GM23338 (cell line): ENCODE data around the gene NLRC5. TPM values are rescaled to one million over a fixed set of nuclear protein-coding genes. Genes with fewer than 3 reads are reported as not detected.

Experiments used
- ATAC-seq: fragments of 200-7000 bp; cut with Tn5 transposase; 3 replicates; pipeline ENCODE4 v1.9.1; 2020
- DNase-seq: peaks from one replicate; pipeline ENCODE4 v3.0.0-alpha.2; 2015; ENCODE audit warnings: low spot score
- H2AFZ ChIP-seq: fragments of 200-600 bp; sonication (generic); 2 replicates; pipeline ENCODE4 v1.8.0; 2016; ENCODE audit warnings: antibody characterized with exemption, mild to moderate bottlenecking, moderate library complexity
- H3F3A ChIP-seq: fragments of 200-600 bp; sonication (generic); replicated peaks from 2 replicates; pipeline ENCODE4 v1.8.0; 2017; ENCODE audit warnings: antibody characterized with exemption, mixed run types, low read depth
- H3K27ac ChIP-seq: fragments of 200-600 bp; sonication (generic); 2 replicates; pipeline ENCODE4 v1.6.1; 2016; ENCODE audit warnings: low read depth
- H3K27me3 ChIP-seq: fragments of 200-600 bp; sonication (generic); 2 replicates; pipeline ENCODE4 v1.8.0; 2016; ENCODE audit warnings: mild to moderate bottlenecking, mixed run types, moderate library complexity; ENCODE audit not compliant: insufficient read depth
- H3K36me3 ChIP-seq: fragments of 200-600 bp; sonication (generic); 2 replicates; pipeline ENCODE4 v1.8.0; 2016; ENCODE audit warnings: mild to moderate bottlenecking; ENCODE audit not compliant: insufficient read depth
- H3K4me1 ChIP-seq: fragments of 200-600 bp; sonication (generic); 2 replicates; pipeline ENCODE4 v1.8.0; 2016; ENCODE audit warnings: mild to moderate bottlenecking, moderate library complexity; ENCODE audit not compliant: insufficient read depth
- H3K4me2 ChIP-seq: fragments of 200-600 bp; sonication (generic); 2 replicates; pipeline ENCODE4 v1.7.1; 2017; ENCODE audit warnings: mixed run types
- H3K4me3 ChIP-seq: fragments of 200-600 bp; sonication (generic); 2 replicates; pipeline ENCODE4 v1.6.1; 2016; ENCODE audit warnings: mixed run types
- H3K79me2 ChIP-seq: fragments of 200-600 bp; sonication (generic); replicated peaks from 2 replicates; pipeline ENCODE4 v1.8.0; 2017; ENCODE audit warnings: mild to moderate bottlenecking; ENCODE audit not compliant: insufficient read depth
- H3K9me2 ChIP-seq: fragments of 200-600 bp; sonication (generic); 2 replicates; pipeline ENCODE4 v1.8.0; 2017; ENCODE audit not compliant: insufficient read depth
- H4K20me1 ChIP-seq: fragments of 200-600 bp; sonication (generic); replicated peaks from 2 replicates; pipeline ENCODE4 v1.8.0; 2017; ENCODE audit warnings: mild to moderate bottlenecking; ENCODE audit not compliant: insufficient read depth
- H3K27ac Mint-ChIP-seq: 2 replicates; pipeline ENCODE4 v1.8.0; 2020; ENCODE audit warnings: inconsistent platforms, mild to moderate bottlenecking, moderate library complexity, mixed read lengths
- H3K27me3 Mint-ChIP-seq: 3 replicates; pipeline ENCODE4 v1.8.0; 2022; ENCODE audit warnings: low read depth, mild to moderate bottlenecking, moderate library complexity, mixed read lengths, inconsistent platforms; ENCODE audit not compliant: insufficient read depth, poor library complexity
- H3K36me3 Mint-ChIP-seq: 3 replicates; pipeline ENCODE4 v1.8.0; 2021; ENCODE audit warnings: low read depth, mild to moderate bottlenecking, inconsistent platforms, moderate library complexity, mixed read lengths
- H3K4me1 Mint-ChIP-seq: 3 replicates; pipeline ENCODE4 v1.8.0; 2020; ENCODE audit warnings: mild to moderate bottlenecking, inconsistent platforms, mixed read lengths
- H3K4me3 Mint-ChIP-seq: 3 replicates; pipeline ENCODE4 v1.8.0; 2021; ENCODE audit warnings: moderate library complexity, mild to moderate bottlenecking, inconsistent platforms, mixed read lengths
- H3K9me3 Mint-ChIP-seq: 3 replicates; pipeline ENCODE4 v1.8.0; 2020; ENCODE audit warnings: moderate library complexity, mild to moderate bottlenecking, inconsistent platforms, mixed read lengths
- CREB1 ChIP-seq: fragments of 250-450 bp; sonication (Bioruptor Pico); IDR thresholded peaks from 2 replicates; pipeline ENCODE4 v1.5.0; 2020; ENCODE audit warnings: low read depth, mild to moderate bottlenecking, moderate library complexity
- CTCF ChIP-seq, 2 experiments: fragments of 200-600 bp in 1 of 2; sonication (generic) in 1 of 2; conservative IDR thresholded peaks; 2 replicates each; pipeline versions ENCODE4 v1.5.1 to v1.6.1; 2016 to 2017; ENCODE audit warnings: antibody characterized with exemption in 2 of 2, low read depth in 2 of 2, mild to moderate bottlenecking in 2 of 2, moderate library complexity in 1 of 2
- ETS1 ChIP-seq: IDR thresholded peaks from 2 replicates; pipeline ENCODE4 v1.6.1; 2016; ENCODE audit warnings: antibody characterized with exemption
- EZH2 ChIP-seq: fragments of 200-600 bp; sonication (generic); IDR thresholded peaks from one replicate; pipeline ENCODE4 v1.8.0; 2017; ENCODE audit warnings: antibody characterized with exemption, mild to moderate bottlenecking, low read depth; ENCODE audit not compliant: unreplicated experiment
- EZH2phosphoT487 ChIP-seq: fragments of 200-600 bp; sonication (generic); IDR thresholded peaks from one replicate; pipeline ENCODE4 v1.8.1; 2018; ENCODE audit warnings: antibody characterized with exemption; ENCODE audit not compliant: unreplicated experiment
- JUNB ChIP-seq: IDR thresholded peaks from one replicate; pipeline ENCODE4 v1.6.1; 2016; ENCODE audit warnings: antibody characterized with exemption; ENCODE audit not compliant: unreplicated experiment
- NANOG ChIP-seq: IDR thresholded peaks from 2 replicates; pipeline ENCODE4 v1.6.1; 2016; ENCODE audit warnings: antibody characterized with exemption, borderline replicate concordance
- POLR2AphosphoS5 ChIP-seq: IDR thresholded peaks from 2 replicates; pipeline ENCODE4 v1.6.1; 2016; ENCODE audit warnings: antibody characterized with exemption, low read depth
- STAT1 ChIP-seq: IDR thresholded peaks from one replicate; pipeline ENCODE4 v1.6.1; 2016; ENCODE audit warnings: antibody characterized with exemption; ENCODE audit not compliant: unreplicated experiment
- ZNF114 ChIP-seq: fragments of 250-450 bp; sonication (Bioruptor Pico); IDR thresholded peaks from 2 replicates; pipeline ENCODE4 v1.5.0; 2020; ENCODE audit warnings: mild to moderate bottlenecking, moderate library complexity
- ZNF331 ChIP-seq: fragments of 250-450 bp; sonication (Bioruptor Pico); IDR thresholded peaks from 2 replicates; pipeline ENCODE4 v1.5.0; 2020; ENCODE audit warnings: low read depth, mild to moderate bottlenecking, moderate library complexity
- ZNF462 ChIP-seq: fragments of 250-450 bp; sonication (Bioruptor Pico); IDR thresholded peaks from 2 replicates; pipeline ENCODE4 v1.5.0; 2020; ENCODE audit warnings: mild to moderate bottlenecking, moderate library complexity
- polyA plus RNA-seq: library from polyadenylated mRNA; unstranded; fragments of >200 nt; fragmentation: Nextera tagmentation; extraction: Ambion mirVana; gene quantifications from 2 replicates; pipeline ENCODE4 v1.2.1, GENCODE V29; 2016
- total RNA-seq: library from RNA; depleted of rRNA; stranded (reverse); fragments of >200 nt; shearing (Covaris generic); gene quantifications from 2 replicates; pipeline ENCODE4 v1.2.3, GENCODE V29; 2014
- TF ChIP-seq, protein P1 (sequence below): IDR thresholded peaks from one replicate; pipeline ENCODE4 v1.6.1; 2018; ENCODE audit warnings: antibody characterized with exemption; ENCODE audit not compliant: unreplicated experiment

NLRC5 gene
- total and polyA plus RNA-seq, 2 experiments from 2014 or later = 2.3 to 3.9 TPM

- no peak overlapping the region for H3K27ac ChIP-seq
- Mint-ChIP-seq H3K27ac (no peak overlapping the region), H3K27me3 (peaks cover 11% of the 10 kb centered on the region), H3K9me3 (peaks cover 8% of the 10 kb centered on the region; the same call in 2 of the 3 replicates), H3K4me1 (no peaks in the 10 kb centered on the region; the same call in 2 of the 3 replicates), H3K4me3 (no peak overlapping the region), H3K36me3 (no peaks in the 10 kb centered on the region; the same call in 2 of the 3 replicates)
- H3K4me1 ChIP-seq = no peaks in the 10 kb centered on the region
- no peak overlapping the region for H3K4me3 ChIP-seq
- no peaks in the 10 kb centered on the region for H3F3A ChIP-seq
- no peak for TF ChIP-seq ZNF462 (CRISPR knock-in tag)
- TF ChIP-seq, protein P1, sequence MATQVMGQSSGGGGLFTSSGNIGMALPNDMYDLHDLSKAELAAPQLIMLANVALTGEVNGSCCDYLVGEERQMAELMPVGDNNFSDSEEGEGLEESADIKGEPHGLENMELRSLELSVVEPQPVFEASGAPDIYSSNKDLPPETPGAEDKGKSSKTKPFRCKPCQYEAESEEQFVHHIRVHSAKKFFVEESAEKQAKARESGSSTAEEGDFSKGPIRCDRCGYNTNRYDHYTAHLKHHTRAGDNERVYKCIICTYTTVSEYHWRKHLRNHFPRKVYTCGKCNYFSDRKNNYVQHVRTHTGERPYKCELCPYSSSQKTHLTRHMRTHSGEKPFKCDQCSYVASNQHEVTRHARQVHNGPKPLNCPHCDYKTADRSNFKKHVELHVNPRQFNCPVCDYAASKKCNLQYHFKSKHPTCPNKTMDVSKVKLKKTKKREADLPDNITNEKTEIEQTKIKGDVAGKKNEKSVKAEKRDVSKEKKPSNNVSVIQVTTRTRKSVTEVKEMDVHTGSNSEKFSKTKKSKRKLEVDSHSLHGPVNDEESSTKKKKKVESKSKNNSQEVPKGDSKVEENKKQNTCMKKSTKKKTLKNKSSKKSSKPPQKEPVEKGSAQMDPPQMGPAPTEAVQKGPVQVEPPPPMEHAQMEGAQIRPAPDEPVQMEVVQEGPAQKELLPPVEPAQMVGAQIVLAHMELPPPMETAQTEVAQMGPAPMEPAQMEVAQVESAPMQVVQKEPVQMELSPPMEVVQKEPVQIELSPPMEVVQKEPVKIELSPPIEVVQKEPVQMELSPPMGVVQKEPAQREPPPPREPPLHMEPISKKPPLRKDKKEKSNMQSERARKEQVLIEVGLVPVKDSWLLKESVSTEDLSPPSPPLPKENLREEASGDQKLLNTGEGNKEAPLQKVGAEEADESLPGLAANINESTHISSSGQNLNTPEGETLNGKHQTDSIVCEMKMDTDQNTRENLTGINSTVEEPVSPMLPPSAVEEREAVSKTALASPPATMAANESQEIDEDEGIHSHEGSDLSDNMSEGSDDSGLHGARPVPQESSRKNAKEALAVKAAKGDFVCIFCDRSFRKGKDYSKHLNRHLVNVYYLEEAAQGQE = no peak
- no peak for TF ChIP-seq NANOG
- no peak for TF ChIP-seq ZNF114 (CRISPR knock-in tag)
- no peak for TF ChIP-seq ETS1
- no peak for TF ChIP-seq CTCF (conservative IDR thresholded peaks at IDR 0.05; ENCODE audit: low read depth in 2 of 2)
- TF ChIP-seq POLR2AphosphoS5 = no peak
- no peak for TF ChIP-seq ZNF331 (CRISPR knock-in tag)
- TF ChIP-seq CREB1 (CRISPR knock-in tag) = no peak
- no peak for TF ChIP-seq EZH2
- no peak for TF ChIP-seq JUNB
- no peak for TF ChIP-seq STAT1
- TF ChIP-seq EZH2phosphoT487 = no peak
- no peaks in the 10 kb centered on the region for H3K36me3 ChIP-seq
- ATAC-seq (no peak), DNase-seq (no peak)
- no peak overlapping the region for H2AFZ ChIP-seq
- no peaks in the 10 kb centered on the region for H3K9me2 ChIP-seq
- no peaks in the 10 kb centered on the region for H3K27me3 ChIP-seq
- no peaks in the 10 kb centered on the region for H3K79me2 ChIP-seq
- H3K4me2 ChIP-seq = no peak overlapping the region
- no peaks in the 10 kb centered on the region for H4K20me1 ChIP-seq
Measured at GRCh38 chr16:56953006-56953405, 36.4 kb upstream of the NLRC5 start.
